Measurements from ENCODE around the gene MYL9. TPM values are rescaled to one million over a fixed set of nuclear protein-coding genes. Genes with fewer than 3 reads are reported as not detected.
A peak's percentile ranks its signal among the peaks of the same experiment; 100 is the strongest.

MYL9 gene
- total RNA-seq, 1 donor from 2014 or later, result 274 TPM

GRCh38 chr20:36540551-36541211 lies 638 bp upstream of the MYL9 start:
- ATAC-seq (peak; percentile 5 to 40), DNase-seq (peak; percentile 56)
- H3K4me1 ChIP-seq, result peaks cover 32% of the 10 kb centered on the region
- no peak for TF ChIP-seq CTCF (IDR thresholded peaks at IDR 0.05)
- H3K27me3 ChIP-seq (ENCODE audit: low read depth), result no peaks in the 10 kb centered on the region
- peak overlapping the region; percentile 65 for H3K4me3 ChIP-seq
- no peaks in the 10 kb centered on the region for H3K9me3 ChIP-seq
- peaks cover 8% of the 10 kb centered on the region for H3K36me3 ChIP-seq
- H3K27ac ChIP-seq, result peak overlapping the region; percentile 86
- intact Hi-C loops (cut with DNase I), result no loop called here

GRCh38 chr20:36541768-36542488 lies 609 bp downstream of the MYL9 start:
- Histone ChIP-seq H3K27me3 (ENCODE audit: low read depth) (no peaks in the 10 kb centered on the region), H3K27ac (peak overlapping the region; percentile 86), H3K4me3 (peak overlapping the region; percentile 65), H3K9me3 (no peaks in the 10 kb centered on the region), H3K4me1 (peaks cover 32% of the 10 kb centered on the region), H3K36me3 (peaks cover 18% of the 10 kb centered on the region)
- peak; percentile 54 to 61 for ATAC-seq
- peak; percentile 53 for TF ChIP-seq CTCF (IDR thresholded peaks at IDR 0.05)
- no peak for DNase-seq
- intact Hi-C loops (cut with DNase I), result no loop called here

- Histone ChIP-seq H3K27ac (peak overlapping the region; percentile 86), H3K36me3 (peaks cover 25% of the 10 kb centered on the region), H3K27me3 (ENCODE audit: low read depth) (no peaks in the 10 kb centered on the region), H3K9me3 (no peaks in the 10 kb centered on the region), H3K4me3 (peak overlapping the region; percentile 65), H3K4me1 (peaks cover 32% of the 10 kb centered on the region)
- ATAC-seq (no peak), DNase-seq (no peak)
- intact Hi-C loops (cut with DNase I), result no loop called here
- no peak for TF ChIP-seq CTCF (IDR thresholded peaks at IDR 0.05)
These were observed 1.3 kb downstream of the MYL9 start for GRCh38 chr20:36542516-36543183.

DNA sequence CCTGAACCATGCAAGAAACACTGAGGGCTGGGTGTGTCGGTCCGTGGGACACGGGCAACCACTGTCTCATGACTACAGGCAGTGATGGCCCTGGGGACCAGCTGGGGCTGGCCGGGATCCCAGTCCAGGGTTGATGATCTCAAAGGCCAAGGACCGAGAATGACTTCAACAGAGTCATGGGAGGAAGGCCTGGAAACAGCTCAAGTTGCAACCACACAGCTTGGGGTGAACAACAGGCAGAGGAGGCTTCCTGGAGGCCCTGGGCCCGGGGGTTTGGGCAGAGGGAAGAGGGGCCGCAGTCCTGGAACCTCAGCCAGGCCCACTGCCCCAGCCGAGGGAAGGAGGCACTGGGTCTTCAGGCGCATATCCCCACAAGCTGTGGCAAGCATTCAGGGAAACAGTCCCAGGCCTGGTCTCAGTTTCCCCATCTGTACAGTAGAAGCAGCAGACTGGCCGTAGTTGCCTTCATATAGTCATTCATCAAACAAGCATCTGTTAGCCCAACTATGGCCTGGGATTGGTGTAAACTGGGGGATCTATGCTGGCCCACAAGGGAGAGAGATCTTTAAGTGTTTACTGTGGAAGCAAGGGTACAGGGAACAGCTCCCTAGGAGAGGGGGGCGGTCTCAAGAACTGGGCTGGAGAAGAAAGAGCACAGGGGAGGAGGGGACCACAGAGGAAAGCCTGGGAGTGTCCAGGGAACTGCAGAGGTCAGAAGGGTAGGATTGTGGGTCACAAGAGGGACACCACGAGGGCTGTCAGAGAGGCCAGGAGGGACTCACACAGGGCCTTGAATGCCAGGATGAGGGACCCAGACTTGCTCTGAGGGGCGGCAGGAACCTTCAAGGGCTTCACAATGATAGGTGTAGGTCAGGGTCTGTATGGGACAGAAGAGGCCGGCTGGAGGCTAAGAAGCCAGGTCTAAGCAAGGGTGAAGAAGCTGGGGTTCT lies 2.1 kb downstream of the MYL9 start:
- H3K9me3 ChIP-seq, result no peaks in the 10 kb centered on the region
- no peak for TF ChIP-seq CTCF (IDR thresholded peaks at IDR 0.05)
- H3K27me3 ChIP-seq (ENCODE audit: low read depth), result no peaks in the 10 kb centered on the region
- peaks cover 33% of the 10 kb centered on the region for H3K36me3 ChIP-seq
- ATAC-seq (no peak), DNase-seq (no peak)
- H3K27ac ChIP-seq, result peak overlapping the region; percentile 64
- peak overlapping the region; percentile 65 for H3K4me3 ChIP-seq
- intact Hi-C loops (cut with DNase I), result no loop called here
- peaks cover 32% of the 10 kb centered on the region for H3K4me1 ChIP-seq

Measured in lower lobe of right lung (tissue), 2 donors.